ENCODE data around the gene TMEM201.

Gene TMEM201

GRCh38 chr1:9651220-9651564 lies 62.5 kb downstream of the TMEM201 start:
- TF ChIP-seq TEAD4 (IDR thresholded peaks at IDR 0.05) (no peak), EP300 (IDR thresholded peaks at IDR 0.05; ENCODE audit: borderline replicate concordance) (no peak), TAF1 (IDR thresholded peaks at IDR 0.05; ENCODE audit: low read depth) (no peak), CREB1 (IDR thresholded peaks at IDR 0.05; ENCODE audit: low read depth) (no peak), TCF12 (IDR thresholded peaks at IDR 0.05; ENCODE audit: low read depth) (no peak), NFIC (IDR thresholded peaks at IDR 0.05) (no peak)

- TF ChIP-seq TEAD4 (IDR thresholded peaks at IDR 0.05) = no peak
- no peak for TF ChIP-seq CREB1 (IDR thresholded peaks at IDR 0.05; ENCODE audit: low read depth)
- TF ChIP-seq MAX (IDR thresholded peaks at IDR 0.05) = peak; percentile 54; the same call in 1 of the 2 replicates
- TF ChIP-seq RAD21 (IDR thresholded peaks at IDR 0.05; ENCODE audit: low read depth) = no peak
- no peak for TF ChIP-seq EP300 (IDR thresholded peaks at IDR 0.05; ENCODE audit: borderline replicate concordance)
These were observed 63.1 kb downstream of the TMEM201 start, which contains the start of gene PIK3CD for GRCh38 chr1:9651565-9652378. PIK3CD (plus strand) TSS chr1:9651731; CDS start chr1:9710456, 58,725 bp downstream.

- no peak for TF ChIP-seq CEBPB (IDR thresholded peaks at IDR 0.05)
- no peak for TF ChIP-seq USF1 (IDR thresholded peaks at IDR 0.05)
- TF ChIP-seq RAD21 (IDR thresholded peaks at IDR 0.05; ENCODE audit: low read depth) = no peak
- TF ChIP-seq MAX (IDR thresholded peaks at IDR 0.05) = no peak
- TF ChIP-seq TEAD4 (IDR thresholded peaks at IDR 0.05) = no peak
- TF ChIP-seq NFIC (IDR thresholded peaks at IDR 0.05) = no peak
- TF ChIP-seq YY1 (IDR thresholded peaks at IDR 0.05; ENCODE audit: low read depth) = no peak
- TF ChIP-seq TAF1 (IDR thresholded peaks at IDR 0.05; ENCODE audit: low read depth) = no peak
- TF ChIP-seq CREB1 (IDR thresholded peaks at IDR 0.05; ENCODE audit: low read depth) = no peak
- no peak for TF ChIP-seq ZBTB7A (IDR thresholded peaks at IDR 0.05; ENCODE audit: low read depth)
- TF ChIP-seq EGR1 (IDR thresholded peaks at IDR 0.05) = no peak
These were observed 63.9 kb downstream of the TMEM201 start for GRCh38 chr1:9652379-9653209.

- TF ChIP-seq TCF12 (IDR thresholded peaks at IDR 0.05; ENCODE audit: low read depth) (no peak), EGR1 (IDR thresholded peaks at IDR 0.05) (no peak), FOXM1 (IDR thresholded peaks at IDR 0.05; ENCODE audit: borderline replicate concordance, low read depth) (no peak), CEBPB (IDR thresholded peaks at IDR 0.05) (no peak), TEAD4 (IDR thresholded peaks at IDR 0.05) (no peak), TAF1 (IDR thresholded peaks at IDR 0.05; ENCODE audit: low read depth) (no peak), EP300 (IDR thresholded peaks at IDR 0.05; ENCODE audit: borderline replicate concordance) (no peak), REST (IDR thresholded peaks at IDR 0.05; ENCODE audit: low read depth) (no peak), MAX (IDR thresholded peaks at IDR 0.05) (no peak), YY1 (IDR thresholded peaks at IDR 0.05; ENCODE audit: low read depth) (no peak), CREB1 (IDR thresholded peaks at IDR 0.05; ENCODE audit: low read depth) (no peak), NFIC (IDR thresholded peaks at IDR 0.05) (no peak), ZBTB7A (IDR thresholded peaks at IDR 0.05; ENCODE audit: low read depth) (no peak), RAD21 (IDR thresholded peaks at IDR 0.05; ENCODE audit: low read depth) (no peak), USF1 (IDR thresholded peaks at IDR 0.05) (no peak)
These were observed 64.4 kb downstream of the TMEM201 start for GRCh38 chr1:9653210-9653490.

- no peak for TF ChIP-seq RAD21 (IDR thresholded peaks at IDR 0.05; ENCODE audit: low read depth)
- TF ChIP-seq NFIC (IDR thresholded peaks at IDR 0.05) = no peak
- TF ChIP-seq FOXM1 (IDR thresholded peaks at IDR 0.05; ENCODE audit: borderline replicate concordance, low read depth) = no peak
- TF ChIP-seq CREB1 (IDR thresholded peaks at IDR 0.05; ENCODE audit: low read depth) = no peak
- TF ChIP-seq EP300 (IDR thresholded peaks at IDR 0.05; ENCODE audit: borderline replicate concordance) = no peak
- TF ChIP-seq YY1 (IDR thresholded peaks at IDR 0.05; ENCODE audit: low read depth) = no peak
- TF ChIP-seq REST (IDR thresholded peaks at IDR 0.05; ENCODE audit: low read depth) = no peak
- TF ChIP-seq CEBPB (IDR thresholded peaks at IDR 0.05) = no peak
- no peak for TF ChIP-seq TAF1 (IDR thresholded peaks at IDR 0.05; ENCODE audit: low read depth)
- TF ChIP-seq TEAD4 (IDR thresholded peaks at IDR 0.05) = no peak
- no peak for TF ChIP-seq ZBTB7A (IDR thresholded peaks at IDR 0.05; ENCODE audit: low read depth)
- no peak for TF ChIP-seq TCF12 (IDR thresholded peaks at IDR 0.05; ENCODE audit: low read depth)
- TF ChIP-seq MAX (IDR thresholded peaks at IDR 0.05) = no peak
- TF ChIP-seq EGR1 (IDR thresholded peaks at IDR 0.05) = no peak
- TF ChIP-seq USF1 (IDR thresholded peaks at IDR 0.05) = no peak
These were observed 64.9 kb downstream of the TMEM201 start for GRCh38 chr1:9653491-9654050.

Data from Ishikawa (cell line).